ENCODE results near the gene KDM4C. TPM values are rescaled to one million over a fixed set of nuclear protein-coding genes. Genes with fewer than 3 reads are reported as not detected.
A peak's percentile ranks its signal among the peaks of the same experiment; 100 is the strongest.

KDM4C gene
- total and polyA plus RNA-seq, 2 of the 4 experiments (the other 2 are of a cell fraction): 11.8 to 23.8 TPM

GRCh38 chr9:7169717-7170389, 412.1 kb downstream of the KDM4C start:
- ChIA-PET CTCF (interaction anchor here (1.1 kb wide), 1 partner anchor 112 kb away, joined by 3 read pairs; no protein-coding TSS in a partner anchor), POLR2A (ENCODE audit: unreplicated experiment) (no interaction called here)
- H3K4ac ChIP-seq (ENCODE audit: low read depth, low read length): no peak overlapping the region
- no peak overlapping the region for H3K56ac ChIP-seq (ENCODE audit: extremely low read depth, insufficient read depth, low read length)
- H2AFZ ChIP-seq (replicated peaks; ENCODE audit: low read length, poor library complexity): no peak overlapping the region
- H3K9me3 ChIP-seq (ENCODE audit: control insufficient read depth, insufficient read depth, low read length): no peaks in the 10 kb centered on the region
- H3K27me3 ChIP-seq (ENCODE audit: control insufficient read depth, insufficient read depth, low read length): no peaks in the 10 kb centered on the region
- no peaks in the 10 kb centered on the region for H4K20me1 ChIP-seq (ENCODE audit: insufficient read depth, low read length)
- H2AK9ac ChIP-seq (replicated peaks; ENCODE audit: low read depth, low read length, poor library complexity): no peak overlapping the region
- H3K23ac ChIP-seq (ENCODE audit: low read depth, low read length): no peak overlapping the region
- H4K5ac ChIP-seq (ENCODE audit: low read depth, low read length): no peak overlapping the region
- no peak overlapping the region for H2BK15ac ChIP-seq (ENCODE audit: low read depth, low read length)
- WGBS, 2 experiments (ENCODE audit: extremely low coverage in 2 of 2, insufficient read length in 1 of 2): no CpG with 5 or more reads among the region's 3 CpGs
- no peak overlapping the region for H3K9ac ChIP-seq (ENCODE audit: low read depth, low read length)
- peaks cover 5% of the 10 kb centered on the region; the same call in 1 of the 2 replicates for H3K36me3 ChIP-seq (ENCODE audit: control insufficient read depth, insufficient read depth, low read length)
- H2BK120ac ChIP-seq (ENCODE audit: low read depth, low read length): no peak overlapping the region
- in situ Hi-C loops (cut with MboI; ENCODE audit: low sequenced_read_pairs): no loop called here
- H2AK5ac ChIP-seq (ENCODE audit: low read depth, low read length): no peak overlapping the region
- TF ChIP-seq CHD1 (IDR thresholded peaks at IDR 0.05; ENCODE audit: low read depth, low read length) (no peak), CTCF (conservative IDR thresholded peaks at IDR 0.05; ENCODE audit: low read depth, low read length) (no peak), CEBPB (IDR thresholded peaks at IDR 0.05; ENCODE audit: low read depth, low read length) (no peak), RCOR1 (IDR thresholded peaks at IDR 0.05; ENCODE audit: insufficient replicate concordance, low read length) (no peak), RFX5 (IDR thresholded peaks at IDR 0.05; ENCODE audit: low read depth, low read length) (no peak), MXI1 (IDR thresholded peaks at IDR 0.05; ENCODE audit: borderline replicate concordance, low read depth, low read length) (no peak), ELK1 (IDR thresholded peaks at IDR 0.05; ENCODE audit: borderline replicate concordance, low read depth, low read length) (no peak), POLR2A (IDR thresholded peaks at IDR 0.05; ENCODE audit: low read depth, low read length) (no peak), SMC3 (IDR thresholded peaks at IDR 0.05; ENCODE audit: low read depth, low read length) (no peak), RAD21 (IDR thresholded peaks at IDR 0.05; ENCODE audit: low read length) (no peak), MAZ (IDR thresholded peaks at IDR 0.05; ENCODE audit: borderline replicate concordance, low read depth, low read length) (no peak)
- no peak overlapping the region for H3K27ac ChIP-seq (ENCODE audit: insufficient read depth, low read length)
- no peak overlapping the region for H3K4me2 ChIP-seq (ENCODE audit: low read depth, low read length)
- BruUV-seq (replicated peaks): no TSS peak
- H4K91ac ChIP-seq (ENCODE audit: insufficient read depth, low read depth, low read length): no peak overlapping the region
- ATAC-seq (ENCODE audit: low read depth) (no peak), DNase-seq (peak; percentile 22)
- no peak overlapping the region for H4K8ac ChIP-seq (ENCODE audit: low read depth in 2 of 2, low read length in 2 of 2)
- no peak overlapping the region for H3K14ac ChIP-seq (replicated peaks; ENCODE audit: low read depth, low read length)
- no peak overlapping the region for H2BK5ac ChIP-seq (ENCODE audit: low read depth, low read length, poor library complexity, severe bottlenecking)
- H3K18ac ChIP-seq (ENCODE audit: low read depth, low read length): no peak overlapping the region
- H3K4me1 ChIP-seq (ENCODE audit: control insufficient read depth, insufficient read depth, low read length): peaks cover 2% of the 10 kb centered on the region; the same call in 1 of the 2 replicates
- H3K79me1 ChIP-seq (ENCODE audit: low read depth in 1 of 2, low read length in 2 of 2): no peaks in the 10 kb centered on the region
- dilution Hi-C loops (cut with HindIII; ENCODE audit: low sequenced_read_pairs, unreplicated experiment): no loop called here
- intact Hi-C loops (cut with micrococcal nuclease): no loop called here
- H2BK20ac ChIP-seq (ENCODE audit: low read depth, low read length): no peak overlapping the region
- H3K4me3 ChIP-seq (ENCODE audit: insufficient read depth, low read depth, low read length): no peak overlapping the region
- H3K9me1 ChIP-seq (ENCODE audit: insufficient read depth, low read length): peaks cover 4% of the 10 kb centered on the region; the same call in 1 of the 2 replicates
